ENCODE results near the gene GOLGA6L7. TPM values are rescaled to one million over a fixed set of nuclear protein-coding genes. Genes with fewer than 3 reads are reported as not detected.
"Not testable (repeated sequence)": the region's sequence is repeated elsewhere in the genome, so short reads cannot be mapped to it uniquely, and the experiment has no call there.

The GOLGA6L7 gene
- total RNA-seq, 1 donor from 2014 or later: not detected

DNA sequence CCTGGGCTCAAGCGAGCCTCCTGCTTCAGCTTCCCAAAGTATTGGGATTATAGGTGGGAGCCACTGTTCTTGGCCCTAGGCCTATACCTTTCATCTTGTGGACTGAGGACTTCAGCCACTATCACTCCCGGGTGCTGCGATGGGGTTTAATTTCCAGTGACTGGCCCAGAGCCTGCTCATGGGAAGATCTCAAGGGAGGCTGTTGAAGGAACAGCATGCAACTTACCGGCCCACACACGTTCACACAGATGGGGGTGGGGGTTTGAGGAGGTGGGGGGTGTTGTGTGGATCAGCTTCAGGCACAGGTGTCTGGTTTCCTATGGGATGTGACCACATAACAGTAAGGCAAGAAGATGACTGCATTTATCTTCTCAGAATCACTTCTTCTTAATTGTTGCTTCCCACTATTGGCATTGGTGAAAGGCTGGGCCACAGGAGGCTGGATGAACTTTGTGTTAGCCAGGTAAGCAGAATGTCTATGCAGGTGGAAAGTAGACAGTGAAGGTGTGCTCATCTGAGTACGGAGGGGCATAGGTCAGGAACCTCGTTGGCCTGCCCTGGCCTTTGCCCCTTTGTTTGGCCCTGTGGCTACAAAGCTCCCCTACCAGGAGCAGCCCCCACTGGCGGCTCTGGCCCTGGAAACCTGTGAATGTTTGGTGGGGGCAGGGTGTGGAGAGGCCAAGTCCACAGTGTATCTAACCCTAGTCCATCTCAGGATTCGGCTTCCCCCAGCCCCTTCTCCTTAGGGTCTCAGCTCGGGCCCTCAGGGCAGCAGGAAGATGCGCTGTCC is 35.9 kb upstream of the GOLGA6L7 start:
- DNase-seq (ENCODE audit: low read depth): no peak

DNA sequence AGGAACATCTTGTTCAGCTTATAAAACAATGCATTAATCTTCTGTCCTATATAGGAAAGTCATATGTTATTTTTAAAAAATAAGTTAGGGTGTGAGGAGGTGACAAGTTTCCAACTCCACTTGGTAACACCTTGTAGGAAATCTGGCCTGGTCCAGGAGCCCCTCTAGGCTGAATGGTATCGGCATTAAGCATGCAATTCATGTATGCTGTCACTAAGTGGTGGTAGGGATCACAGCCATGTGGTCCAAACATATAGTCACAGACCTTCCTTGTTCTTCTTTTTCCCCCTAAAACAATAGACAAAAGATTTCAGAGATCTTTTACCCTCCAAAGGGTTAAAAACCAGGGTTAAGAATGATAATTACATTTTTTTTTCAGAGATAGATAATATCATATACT is 33.2 kb upstream of the GOLGA6L7 start:
- DNase-seq (ENCODE audit: low read depth): no peak

DNA sequence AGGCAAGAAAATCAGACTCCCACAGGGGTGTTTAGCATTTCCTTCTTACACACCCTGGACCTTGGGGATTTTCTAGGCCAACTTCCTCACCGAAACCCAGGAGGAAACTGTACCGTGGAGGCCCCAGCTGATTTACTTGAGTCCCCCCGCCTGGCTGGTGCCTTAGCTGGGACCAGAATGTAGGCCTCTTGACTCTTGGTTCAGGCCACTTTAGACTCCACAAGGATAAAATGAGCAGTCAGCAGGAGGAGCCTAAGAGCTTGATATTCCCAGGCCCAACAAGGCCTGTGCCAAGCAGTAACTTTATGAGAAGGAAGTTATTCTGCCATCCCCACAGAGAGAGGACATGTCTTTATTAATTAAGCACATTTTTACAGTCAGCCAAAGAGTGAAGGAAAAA is 32.7 kb upstream of the GOLGA6L7 start:
- DNase-seq (ENCODE audit: low read depth): no peak

DNA sequence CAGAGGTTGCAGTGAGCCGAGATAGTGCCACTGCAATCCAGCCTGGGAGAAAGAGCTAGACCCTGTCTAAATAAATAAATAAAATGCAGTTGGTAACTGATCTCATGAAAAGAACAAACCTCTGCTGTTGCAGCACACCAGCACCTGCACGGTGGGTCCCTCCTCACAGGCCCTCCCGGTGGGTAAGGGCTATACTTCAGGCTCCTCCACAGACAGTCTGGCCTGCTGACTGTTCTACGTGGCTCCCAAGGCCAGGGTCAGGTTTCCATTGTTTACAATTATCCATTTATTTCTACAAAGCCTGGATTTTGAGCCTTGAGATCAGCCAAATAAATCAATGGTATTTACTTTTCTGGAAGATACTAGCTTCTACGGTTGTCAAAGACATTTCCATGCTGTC is 32.2 kb upstream of the GOLGA6L7 start:
- DNase-seq (ENCODE audit: low read depth): no peak

DNA sequence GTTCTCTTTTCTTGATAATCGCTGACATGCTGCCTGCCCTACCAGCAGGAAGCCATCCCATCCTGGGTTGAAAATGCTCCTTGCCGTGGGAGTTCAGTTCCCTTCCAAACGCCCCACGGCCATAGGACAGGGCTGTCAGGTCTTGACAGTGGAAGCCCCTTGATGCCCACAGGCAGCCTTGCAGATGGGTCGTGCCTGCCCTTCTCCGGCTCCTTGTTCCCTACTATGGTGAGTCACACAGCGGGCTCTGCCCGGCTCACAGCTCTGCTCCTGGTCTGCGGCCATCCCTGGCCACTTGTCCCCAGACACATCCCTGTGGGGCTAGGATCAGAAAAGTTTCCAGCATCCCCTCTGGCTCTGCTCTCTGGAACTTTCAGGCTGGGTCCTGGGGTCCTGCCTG is 31.1 kb upstream of the GOLGA6L7 start:
- no peak for DNase-seq (ENCODE audit: low read depth)

DNA sequence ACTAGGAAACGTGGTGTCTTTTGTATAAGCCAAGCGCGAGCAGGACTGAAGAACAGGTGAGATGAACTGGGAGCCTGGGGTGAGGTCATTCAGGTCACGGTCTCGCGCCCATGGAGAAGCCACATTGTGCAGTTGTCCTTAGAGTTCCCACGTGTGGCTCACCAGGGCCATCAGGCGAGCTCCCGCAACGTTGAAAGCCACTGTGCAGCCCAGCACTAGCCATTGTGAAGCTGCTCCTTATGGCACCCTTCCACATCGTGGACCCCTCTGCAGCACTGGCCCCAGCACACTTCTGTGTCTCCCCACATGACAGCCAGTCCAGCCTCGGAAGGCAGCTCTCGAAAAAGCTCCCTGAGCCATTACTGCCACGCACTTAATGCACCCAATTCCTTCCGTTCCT is 29.8 kb upstream of the GOLGA6L7 start:
- no peak for DNase-seq (ENCODE audit: low read depth)

DNA sequence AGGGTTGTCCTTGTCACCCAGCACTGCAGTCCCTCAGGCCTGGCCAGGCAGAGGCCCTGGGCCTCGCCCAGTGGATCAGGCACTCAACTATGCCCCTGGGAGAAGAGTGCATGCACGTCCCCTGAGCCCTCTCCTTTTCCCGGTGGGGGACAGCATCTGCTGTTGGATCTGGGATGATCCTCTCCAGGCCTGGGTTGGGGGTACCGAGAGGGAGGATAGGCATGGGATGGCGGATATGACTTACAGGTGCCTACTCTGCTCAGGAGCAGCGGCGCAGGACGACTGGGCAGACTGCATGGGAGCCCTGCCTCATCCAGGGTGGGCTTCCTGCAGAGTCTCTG is 28.4 kb upstream of the GOLGA6L7 start:
- no peak for DNase-seq (ENCODE audit: low read depth)

DNA sequence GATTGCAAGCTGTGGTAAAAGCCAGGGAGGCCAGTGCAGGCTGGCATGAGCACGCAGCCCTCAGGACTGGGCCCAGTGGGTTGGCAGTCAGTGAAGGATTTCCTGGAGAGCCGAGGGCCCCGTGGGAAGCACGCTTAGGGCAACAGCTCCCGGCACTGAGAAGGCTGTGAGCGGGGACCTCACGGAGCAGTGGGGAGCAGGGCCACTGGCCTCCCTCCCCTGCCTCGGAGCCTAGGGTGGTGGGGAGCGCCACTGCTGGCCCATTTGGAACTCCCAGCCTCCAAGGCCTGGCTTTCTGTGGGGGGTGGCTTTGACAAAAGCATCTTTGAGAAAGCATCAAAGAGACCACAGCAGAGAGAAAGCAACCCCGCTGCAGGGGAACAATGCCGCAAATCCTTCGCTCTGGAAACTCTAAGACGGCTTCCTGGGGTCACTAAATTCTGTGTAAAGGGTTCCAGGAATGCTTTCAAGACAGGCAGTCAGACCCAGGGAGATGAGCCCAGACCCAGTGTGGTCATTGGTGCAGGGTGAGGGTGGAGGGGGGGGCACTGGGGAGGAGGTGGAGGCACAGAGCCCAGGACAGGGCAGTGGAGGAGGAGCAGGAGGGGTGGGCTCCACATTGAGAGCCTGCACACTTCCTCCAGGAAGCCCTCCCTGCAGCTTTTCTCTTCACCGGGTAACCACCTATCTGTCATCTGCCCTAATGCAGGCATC is 27.8 kb upstream of the GOLGA6L7 start:
- DNase-seq (ENCODE audit: low read depth): no peak

DNA sequence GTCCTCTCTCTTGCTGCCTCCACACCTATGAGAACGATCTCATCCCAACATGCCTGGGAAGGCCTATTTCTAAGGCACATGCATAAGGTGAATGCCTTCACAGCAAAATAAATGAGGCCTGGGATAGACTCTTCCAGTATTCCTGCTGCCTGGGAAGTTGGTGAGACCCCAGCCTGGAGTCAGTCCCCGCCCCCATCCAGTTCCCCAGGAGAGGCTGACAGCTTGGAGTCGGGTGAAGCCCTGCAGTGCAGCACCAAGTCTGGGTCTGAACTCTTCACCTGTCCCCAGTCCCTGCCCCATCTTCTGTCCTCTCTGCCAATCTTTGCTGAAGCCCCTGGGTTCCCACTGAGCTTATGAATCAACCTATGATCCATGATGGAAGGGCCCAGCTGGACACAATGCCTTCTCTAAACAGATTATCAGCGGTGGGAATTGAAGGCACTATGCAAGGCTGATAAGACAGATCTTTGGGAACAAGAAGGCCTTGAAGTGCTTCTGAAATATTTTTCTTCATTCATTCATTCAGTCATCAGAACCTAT is 27.1 kb upstream of the GOLGA6L7 start:
- DNase-seq (ENCODE audit: low read depth): no peak

DNA sequence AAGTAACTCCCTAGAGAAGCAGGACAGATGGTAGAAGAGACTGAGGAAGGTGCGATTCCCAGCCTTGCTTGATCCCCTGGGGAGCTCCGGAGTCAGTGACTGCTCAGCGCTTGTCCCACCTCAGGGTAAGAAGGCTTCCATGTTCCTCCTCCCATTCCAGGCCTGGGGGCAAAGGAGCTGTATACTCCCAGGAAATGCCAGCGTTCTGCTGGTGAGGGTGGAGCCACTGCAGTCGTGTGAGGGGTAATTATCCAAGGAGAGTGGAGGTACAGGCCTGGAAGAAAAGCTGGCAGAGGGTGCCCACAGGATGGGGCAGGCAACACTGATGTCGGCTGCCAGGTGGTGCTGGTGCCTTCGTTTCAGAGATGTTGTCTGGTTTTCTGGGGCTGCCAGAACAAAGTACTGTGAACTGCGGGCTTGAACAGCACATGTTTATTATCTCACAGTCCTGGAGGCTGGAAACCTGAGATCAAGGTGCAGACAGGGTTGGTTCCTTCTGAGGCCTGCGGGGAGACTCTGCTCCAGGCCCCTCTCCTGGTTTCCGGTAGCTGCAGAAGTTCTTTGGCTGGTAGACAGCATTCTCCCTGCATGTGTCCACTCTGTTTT is 25.2 kb upstream of the GOLGA6L7 start:
- DNase-seq (ENCODE audit: low read depth): no peak

DNA sequence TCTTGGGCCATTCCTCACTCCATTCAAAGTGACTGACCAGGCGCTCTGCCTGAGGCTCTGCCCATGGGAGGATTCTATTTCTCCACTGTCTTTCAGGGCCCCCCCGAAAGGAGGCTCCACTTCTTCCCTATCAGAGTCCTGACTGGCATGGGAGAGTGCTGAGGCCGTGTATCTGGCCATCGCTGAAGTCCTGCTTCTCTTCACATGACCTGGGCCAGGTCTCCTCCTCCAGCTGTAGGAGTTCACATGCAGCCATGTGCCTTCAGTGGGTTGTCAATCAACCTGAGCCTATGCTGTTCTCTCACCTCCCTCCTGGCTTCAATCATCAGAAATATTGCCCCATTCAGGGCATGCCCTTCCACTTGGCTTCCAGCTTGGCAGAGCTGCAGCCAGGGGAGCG is 24.6 kb upstream of the GOLGA6L7 start:
- no peak for DNase-seq (ENCODE audit: low read depth)

DNA sequence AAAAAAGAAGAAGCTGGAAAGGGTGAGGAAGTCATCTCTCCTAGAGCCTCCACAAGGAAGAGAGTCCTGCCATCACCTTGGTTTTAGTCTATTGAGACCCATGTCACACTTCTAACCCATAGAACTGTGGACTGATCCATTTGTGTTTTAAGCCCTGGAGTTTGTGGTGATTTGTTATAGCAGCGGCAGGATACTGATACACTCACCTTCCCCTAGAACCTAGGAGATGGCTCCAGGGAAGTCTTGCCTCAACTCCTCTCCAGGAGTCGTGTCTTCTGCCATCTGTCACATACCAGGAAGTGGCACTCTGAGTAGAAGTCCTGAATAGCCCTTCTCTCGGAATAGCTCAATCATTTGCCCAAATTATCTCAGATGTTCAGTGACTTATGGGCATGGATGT is 22.7 kb upstream of the GOLGA6L7 start:
- DNase-seq (ENCODE audit: low read depth): no peak

DNA sequence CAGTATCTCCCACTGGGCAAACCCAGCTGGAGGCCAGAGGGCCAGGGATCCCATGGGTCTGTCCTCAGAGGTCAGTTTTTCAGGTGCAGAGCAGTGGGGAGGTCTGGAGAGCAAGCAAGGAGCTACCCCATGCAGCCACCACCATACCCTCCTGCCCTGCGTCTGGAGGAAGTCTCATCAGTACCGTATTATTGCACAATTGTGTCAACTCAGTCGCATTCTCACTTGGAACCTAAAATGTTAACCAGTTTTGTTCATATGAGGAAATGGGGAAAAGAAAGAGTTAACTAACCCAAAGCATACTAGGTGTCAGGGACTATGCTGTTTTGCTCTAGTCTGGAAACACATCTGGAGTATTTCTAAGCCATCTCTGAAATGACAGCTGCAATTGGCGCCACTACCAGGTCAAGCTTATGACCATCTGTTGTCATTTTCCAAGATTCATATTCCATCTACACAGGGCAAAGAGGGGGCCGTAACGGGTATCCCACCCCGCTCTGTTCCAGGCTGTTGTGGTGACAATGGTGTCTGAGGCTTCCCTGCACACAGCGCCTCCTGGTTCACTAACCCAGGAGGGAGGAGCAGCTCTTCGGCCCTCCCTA is 20.4 kb upstream of the GOLGA6L7 start:
- no peak for DNase-seq (ENCODE audit: low read depth)

DNA sequence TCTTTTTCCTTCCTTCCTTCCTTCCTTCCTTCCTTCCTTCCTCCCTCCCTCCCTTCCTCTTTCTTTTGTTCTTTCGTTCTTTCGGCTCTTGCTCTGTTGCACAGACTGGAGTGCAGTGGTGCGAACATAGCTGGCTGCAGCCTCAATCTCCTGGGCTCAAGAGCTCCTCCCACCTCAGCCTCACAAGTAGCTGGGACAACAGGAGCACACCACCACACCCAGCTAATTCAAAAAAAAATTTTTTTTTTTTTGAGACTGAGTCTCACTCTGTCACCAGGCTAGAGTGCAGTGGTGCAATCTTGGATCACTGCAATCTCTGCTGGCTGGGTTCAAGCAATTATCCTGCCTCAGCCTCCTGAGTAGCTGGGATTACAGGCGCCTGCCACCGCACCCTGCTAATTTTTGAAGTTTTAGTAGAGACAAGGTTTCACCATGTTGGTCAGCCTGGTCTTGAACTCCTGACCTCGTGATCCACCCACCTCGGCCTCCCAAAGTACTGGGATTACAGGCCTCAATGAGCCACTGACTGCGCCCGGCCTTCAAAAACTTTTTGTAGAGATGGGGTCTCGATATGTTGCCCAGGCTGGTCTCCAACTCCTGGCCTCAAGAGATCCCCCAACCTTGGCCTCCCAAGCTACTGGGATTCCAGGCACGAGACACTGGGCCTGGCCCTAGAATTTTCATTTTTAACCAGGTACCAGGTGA is 13.3 kb upstream of the GOLGA6L7 start:
- DNase-seq (ENCODE audit: low read depth): not testable (repeated sequence)

DNA sequence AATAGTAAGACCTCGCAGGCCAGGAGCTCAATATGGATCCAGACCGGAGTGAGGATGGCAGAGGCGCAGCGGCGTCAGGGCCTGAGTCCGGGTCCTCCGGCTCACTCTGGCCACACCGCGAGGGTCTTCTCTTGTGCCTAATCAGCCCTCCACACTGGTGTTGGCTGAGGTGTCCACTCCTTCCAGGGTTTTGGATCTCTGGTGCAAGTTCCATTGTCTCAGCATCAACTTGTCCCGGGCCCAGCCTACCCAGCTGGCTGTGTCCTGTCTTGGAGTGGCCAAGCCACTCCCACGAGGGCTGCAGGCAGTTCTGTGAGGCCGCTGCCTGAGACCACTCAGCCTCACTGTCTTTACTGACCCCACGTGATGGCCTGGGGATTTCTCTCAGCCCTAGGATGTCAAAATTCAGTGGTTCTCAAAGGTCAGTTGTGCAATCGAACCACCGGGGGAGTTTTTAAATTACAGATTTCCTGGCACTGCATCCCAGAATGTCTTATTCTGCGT is 12.6 kb upstream of the GOLGA6L7 start:
- no peak for DNase-seq (ENCODE audit: low read depth)

DNA sequence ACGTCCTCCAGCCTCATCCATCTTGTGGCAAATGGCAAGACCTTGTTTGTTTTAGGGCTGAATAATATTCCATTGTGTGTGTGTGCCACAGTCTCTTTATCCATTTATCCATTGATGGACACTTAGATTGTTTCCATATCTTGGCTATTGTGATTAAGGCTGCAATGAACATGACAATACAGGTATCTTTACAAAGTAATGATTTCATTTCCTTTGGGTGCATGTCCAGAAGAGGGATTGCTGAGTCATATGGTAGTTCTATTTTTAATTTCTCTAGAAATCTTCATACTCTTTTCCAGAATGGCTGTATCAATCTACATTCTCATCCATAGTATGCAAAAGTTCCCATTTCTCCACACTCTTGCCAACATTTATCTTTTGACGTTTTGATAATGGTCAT is 6.1 kb upstream of the GOLGA6L7 start:
- not testable (repeated sequence) for DNase-seq (ENCODE audit: low read depth)

DNA sequence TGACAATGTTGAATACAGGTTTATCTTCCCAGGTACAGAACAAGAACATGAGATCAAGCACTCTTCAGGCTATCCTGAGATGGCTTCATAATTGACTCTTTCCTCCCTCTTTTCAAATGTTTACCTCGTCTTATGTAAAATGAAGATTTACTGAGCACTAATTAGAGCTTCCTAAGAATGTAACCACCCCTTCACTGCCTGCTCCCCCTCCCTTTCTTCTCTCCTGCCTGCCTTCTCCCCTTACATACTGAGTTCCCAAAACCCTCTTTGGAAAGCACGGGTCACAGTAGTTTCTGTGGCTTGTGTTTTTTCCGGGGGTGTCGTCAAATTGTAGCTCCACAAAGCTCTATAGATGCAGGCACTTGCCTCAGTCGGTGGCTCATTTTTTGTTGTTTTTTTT is 5.2 kb upstream of the GOLGA6L7 start:
- DNase-seq (ENCODE audit: low read depth): not testable (repeated sequence)

DNA sequence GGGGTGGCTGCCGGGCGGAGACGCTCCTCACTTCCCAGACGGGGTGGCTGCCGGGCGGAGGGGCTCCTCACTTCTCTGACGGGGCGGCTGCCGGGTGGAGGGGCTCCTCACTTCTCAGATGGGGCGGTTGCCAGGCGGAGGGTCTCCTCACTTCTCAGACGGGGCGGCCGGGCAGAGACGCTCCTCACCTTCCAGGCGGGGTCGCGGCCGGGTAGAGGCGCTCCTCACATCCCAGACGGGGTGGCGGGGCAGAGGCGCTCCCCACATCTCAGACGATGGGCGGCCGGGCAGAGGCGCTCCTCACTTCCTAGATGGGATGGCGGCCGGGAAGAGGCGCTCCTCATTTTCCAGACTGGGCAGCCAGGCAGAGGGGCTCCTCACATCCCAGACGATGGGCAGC is 1.3 kb upstream of the GOLGA6L7 start:
- DNase-seq (ENCODE audit: low read depth): not testable (repeated sequence)

DNA sequence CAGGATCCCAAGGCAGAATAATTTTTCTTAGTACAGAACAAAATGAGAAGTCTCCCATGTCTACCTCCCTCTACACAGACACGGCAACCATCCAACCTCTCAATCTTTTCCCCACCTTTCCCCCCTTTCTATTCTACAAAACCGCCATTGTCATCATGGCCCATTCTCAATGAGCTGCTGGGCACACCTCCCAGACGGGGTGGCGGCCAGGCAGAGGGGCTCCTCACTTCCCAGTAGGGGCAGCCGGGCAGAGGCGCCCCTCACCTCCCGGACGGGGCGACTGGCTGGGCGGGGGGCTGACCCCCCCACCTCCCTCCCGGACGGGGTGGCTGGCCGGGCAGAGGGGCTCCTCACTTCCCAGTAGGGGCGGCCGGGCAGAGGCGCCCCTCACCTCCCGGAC is 827 bp upstream of the GOLGA6L7 start:
- not testable (repeated sequence) for DNase-seq (ENCODE audit: low read depth)

DNA sequence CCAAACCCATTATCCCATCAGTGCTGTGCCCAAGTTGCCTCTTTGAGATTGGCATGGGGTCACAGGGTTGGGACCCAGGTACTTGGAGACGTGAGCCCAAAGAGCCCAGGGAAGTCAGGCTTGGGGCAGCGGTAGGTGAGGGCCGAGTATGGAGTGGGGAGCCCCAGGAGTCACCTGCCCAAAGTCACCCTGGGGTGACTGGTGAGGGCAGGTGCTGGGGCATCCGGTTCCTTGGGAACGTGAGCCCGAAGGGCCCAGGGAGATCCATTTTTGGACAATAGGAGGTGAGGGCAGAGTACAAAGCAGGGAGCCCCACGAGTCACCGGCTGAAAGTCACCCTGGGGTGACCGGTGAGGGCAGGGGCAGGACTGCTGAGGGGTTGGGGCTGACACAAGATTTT is 485 bp downstream of the GOLGA6L7 start:
- not testable (repeated sequence) for DNase-seq (ENCODE audit: low read depth)

DNA sequence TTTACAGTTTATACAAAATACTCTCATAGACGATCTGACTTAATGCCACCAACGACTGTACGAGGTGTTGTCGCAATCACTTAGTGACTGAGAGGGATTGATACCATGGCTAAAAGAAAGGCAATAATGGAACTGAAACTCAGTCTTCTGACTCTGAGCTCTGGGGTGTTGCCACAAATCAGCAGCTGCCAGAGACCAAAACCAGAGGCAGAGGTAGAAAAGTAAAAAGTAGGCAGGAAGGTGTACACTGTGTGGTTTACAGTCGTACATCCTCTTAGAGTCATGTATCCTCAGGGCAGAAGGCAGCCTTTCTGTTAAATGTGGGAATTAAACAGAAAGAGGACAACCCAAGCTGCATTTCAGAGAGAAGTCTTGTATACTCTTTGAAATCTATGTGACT is 1.2 kb downstream of the GOLGA6L7 start:
- DNase-seq (ENCODE audit: low read depth): not testable (repeated sequence)
